Lower lobe of right lung (tissue), 2 donors: ENCODE results near the gene BCOR. TPM values are rescaled to one million over a fixed set of nuclear protein-coding genes. Genes with fewer than 3 reads are reported as not detected.

Experiments
- ATAC-seq, 2 donors: fragments of 200-7000 bp; cut with Tn5 transposase; one replicate each; pipeline ENCODE4 v1.9.1; 2020 to 2022; ENCODE audit warnings: mild to moderate bottlenecking in 2 of 2, moderate library complexity in 2 of 2
- DNase-seq: peaks from one replicate; pipeline ENCODE4 v3.0.0-alpha.2; 2020
- H3K27ac ChIP-seq: fragments of 200-600 bp; one replicate; pipeline ENCODE4 v1.8.0; 2022
- H3K27me3 ChIP-seq: fragments of 200-600 bp; one replicate; pipeline ENCODE4 v1.8.0; 2022; ENCODE audit warnings: low read depth
- H3K36me3 ChIP-seq: fragments of 200-600 bp; one replicate; pipeline ENCODE4 v1.8.0; 2022; ENCODE audit warnings: mild to moderate bottlenecking
- H3K4me1 ChIP-seq: fragments of 200-600 bp; one replicate; pipeline ENCODE4 v1.8.0; 2022
- H3K4me3 ChIP-seq: fragments of 200-600 bp; one replicate; pipeline ENCODE4 v1.8.0; 2022; ENCODE audit warnings: mild to moderate bottlenecking
- H3K9me3 ChIP-seq: fragments of 200-600 bp; one replicate; pipeline ENCODE4 v1.8.0; 2022
- CTCF ChIP-seq: fragments of 200-600 bp; IDR thresholded peaks from one replicate; pipeline ENCODE4 v1.8.0; 2022; ENCODE audit warnings: antibody characterized with exemption, mild to moderate bottlenecking
- intact Hi-C: fragments of 100-400 bp; cut with DNase I; formaldehyde crosslinking; loops from one replicate; pipeline ENCODE4 v1.11.0; 2022
- long read RNA-seq: library from polyadenylated mRNA; unstranded; transcript quantifications from one replicate; pipeline ENCODE4 v2.0.0, GENCODE V29; 2021
- total RNA-seq: library from RNA; stranded (reverse); fragmentation: NEBNext Ultra II Directional; extraction: Animal tissue kit (Norgen Biotek cat#: 25700); gene quantifications from one replicate; pipeline ENCODE4 v1.2.1, GENCODE V29; 2021
- donor health status: DM: no; HTN: yes; CAD: no; lungs with severe emphysema.

The BCOR gene
- total RNA-seq, result 25.7 TPM
- long read RNA-seq, partial matches to known transcripts, result 8 of 16 reads
- long read RNA-seq, other reads (novel, unspliced or antisense), result 8 of 16 reads

- DNase-seq, result peak; percentile 77
- H3K27ac ChIP-seq, result peak within 1 kb of the TSS; percentile 85
- H3K4me1 ChIP-seq, result peaks cover 23% of the 10 kb centered on the region
- no peak for TF ChIP-seq CTCF
- no peaks in the 10 kb centered on the region for H3K9me3 ChIP-seq
- no peaks in the 10 kb centered on the region for H3K36me3 ChIP-seq
- H3K27me3 ChIP-seq, result no peaks in the 10 kb centered on the region
- intact Hi-C loops, result no loop called here
- peak; percentile 62 to 80 for ATAC-seq
- peak within 1 kb of the TSS; percentile 74 for H3K4me3 ChIP-seq
Measured at GRCh38 chrX:40097504-40098263, at the start of gene BCOR. TSS of gene BCOR (minus strand) at chrX:40097958. CDS start at chrX:40077929, 20,029 bp downstream.

- Histone ChIP-seq H3K27ac (no peak overlapping the region), H3K4me3 (peak overlapping the region; percentile 56), H3K36me3 (no peaks in the 10 kb centered on the region), H3K27me3 (no peaks in the 10 kb centered on the region), H3K9me3 (no peaks in the 10 kb centered on the region), H3K4me1 (peaks cover 24% of the 10 kb centered on the region)
- DNase-seq (no peak), ATAC-seq (no peak)
- TF ChIP-seq CTCF, result no peak
- intact Hi-C loops, result no loop called here
Measured at GRCh38 chrX:40147126-40147952, 49.6 kb upstream of the BCOR start.

- peak; percentile 65 for DNase-seq
- Histone ChIP-seq H3K36me3 (no peaks in the 10 kb centered on the region), H3K9me3 (no peaks in the 10 kb centered on the region), H3K4me3 (peak overlapping the region; percentile 56), H3K4me1 (peaks cover 28% of the 10 kb centered on the region), H3K27me3 (no peaks in the 10 kb centered on the region), H3K27ac (no peak overlapping the region)
- intact Hi-C loops, result no loop called here
- TF ChIP-seq CTCF, result no peak
- ATAC-seq, result peak; percentile 65 to 73
Measured at GRCh38 chrX:40146262-40147125, 48.7 kb upstream of the BCOR start.

- intact Hi-C loops, result no loop called here
- H3K4me3 ChIP-seq, result peak overlapping the region; percentile 56
- peaks cover 34% of the 10 kb centered on the region for H3K4me1 ChIP-seq
- ATAC-seq (peak; percentile 19 to 55), DNase-seq (no peak)
- H3K27ac ChIP-seq, result no peak overlapping the region
- H3K9me3 ChIP-seq, result no peaks in the 10 kb centered on the region
- no peaks in the 10 kb centered on the region for H3K27me3 ChIP-seq
- H3K36me3 ChIP-seq, result no peaks in the 10 kb centered on the region
- TF ChIP-seq CTCF, result no peak
Measured at GRCh38 chrX:40145923-40146261, 48.1 kb upstream of the BCOR start.
